Stimulated activated CD4-positive, alpha-beta T cell treated with anti-CD3 and anti-CD28 coated beads, Interleukin-12 subunit alpha, Interleukin-12 subunit beta, amount 100 ng/mL, for 24 hours (primary cell): ENCODE results near the gene ATXN1.

Experiments
- DNase-seq, 2 experiments: peaks; one replicate each; pipeline ENCODE4 v3.0.0-alpha.2; 2020; ENCODE audit warnings: low read depth in 2 of 2

Gene ATXN1

DNA sequence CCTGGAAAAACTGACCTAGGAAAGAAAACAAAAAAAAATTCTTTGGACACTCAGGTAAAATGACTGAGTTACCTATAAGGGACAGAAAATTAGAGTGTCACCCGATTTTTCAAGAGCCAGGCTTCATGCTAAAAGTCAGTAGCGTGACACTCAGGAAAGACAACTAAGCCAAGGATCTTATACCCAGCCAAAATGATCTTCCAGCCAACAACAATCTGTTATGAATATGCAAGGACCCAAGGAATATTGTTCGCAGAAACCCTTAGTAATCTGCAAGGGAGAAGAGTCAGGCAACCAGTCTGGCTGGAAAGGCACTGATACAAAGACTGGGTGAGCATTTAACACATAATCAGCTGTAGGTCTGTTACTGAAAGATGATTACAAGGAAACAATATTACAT is 319.2 kb downstream of the ATXN1 start:
- no peak for DNase-seq

- DNase-seq = no peak
Observed at GRCh38 chr6:16441262-16441661, 320.0 kb downstream of the ATXN1 start.

DNA sequence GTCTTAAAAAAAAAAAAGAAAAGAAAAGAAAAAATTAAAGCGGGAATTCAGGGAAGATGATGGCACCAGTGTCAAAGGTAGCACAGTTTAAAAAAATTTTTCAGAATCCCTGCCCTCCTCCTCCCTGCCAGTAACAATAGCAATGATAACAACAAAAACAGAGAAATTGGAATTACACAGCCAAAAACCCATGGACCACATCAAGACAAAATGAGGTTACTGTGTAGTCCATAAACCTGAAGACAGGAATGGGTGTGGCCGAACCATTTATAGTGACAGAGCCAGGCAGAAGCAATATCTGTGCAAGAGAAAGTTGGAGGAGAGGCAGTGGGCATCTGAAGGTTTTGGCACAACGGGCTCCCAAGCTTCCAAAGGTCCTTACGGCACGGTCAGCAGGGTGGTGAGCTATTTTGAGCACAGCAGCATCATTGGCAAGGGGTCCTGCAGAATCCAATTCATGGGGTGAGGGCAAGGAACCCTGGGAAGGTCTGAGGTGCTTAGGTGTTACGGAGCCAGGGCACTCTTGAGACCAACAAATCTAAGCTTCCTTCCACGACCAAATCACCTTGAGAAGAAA is 320.5 kb downstream of the ATXN1 start:
- DNase-seq = no peak

- no peak for DNase-seq
Observed at GRCh38 chr6:16438718-16439591, 322.3 kb downstream of the ATXN1 start.

DNA sequence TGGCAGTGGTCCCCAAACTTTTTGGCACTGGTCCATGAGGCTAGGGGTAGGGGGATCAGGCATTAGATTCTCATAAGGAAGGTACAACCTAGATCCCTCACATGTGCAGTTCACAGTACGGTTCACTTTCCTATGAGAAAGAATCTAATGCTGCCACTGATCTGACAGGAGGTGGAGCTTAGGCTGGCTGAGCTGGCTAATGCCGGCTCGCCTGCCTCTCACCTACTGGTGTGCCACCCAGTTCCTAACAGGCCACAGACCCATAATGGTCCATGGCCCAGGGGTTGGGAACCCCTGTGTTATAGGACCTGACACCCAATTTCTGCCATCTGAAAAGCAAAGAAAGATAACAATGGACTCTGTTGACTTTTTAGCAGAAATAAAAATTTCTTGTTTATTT is 323.3 kb downstream of the ATXN1 start:
- no peak for DNase-seq

GRCh38 chr6:16437095-16437494 is 324.2 kb downstream of the ATXN1 start:
- DNase-seq = no peak

DNA sequence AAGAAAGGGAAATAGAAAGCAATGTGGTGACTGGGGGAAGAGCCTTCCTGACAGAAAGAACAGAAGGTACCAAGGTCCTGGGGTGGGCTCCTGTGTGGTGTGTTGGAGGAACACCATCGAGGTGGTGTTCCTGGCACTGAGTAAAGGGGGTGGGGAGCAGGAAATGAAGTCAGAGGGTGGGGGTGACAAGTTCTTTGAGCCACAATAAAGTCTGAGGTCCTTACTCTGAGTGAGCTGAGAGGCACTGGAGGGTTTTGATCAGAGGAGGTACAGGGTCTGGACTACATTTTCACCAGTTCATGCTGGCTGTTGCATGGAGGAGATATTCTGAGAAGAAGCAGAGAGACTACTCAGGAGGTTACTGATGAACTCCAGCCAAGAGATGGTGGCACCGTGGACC is 324.7 kb downstream of the ATXN1 start:
- no peak for DNase-seq

- DNase-seq = no peak
Observed at GRCh38 chr6:16434885-16435284, 326.4 kb downstream of the ATXN1 start.

DNA sequence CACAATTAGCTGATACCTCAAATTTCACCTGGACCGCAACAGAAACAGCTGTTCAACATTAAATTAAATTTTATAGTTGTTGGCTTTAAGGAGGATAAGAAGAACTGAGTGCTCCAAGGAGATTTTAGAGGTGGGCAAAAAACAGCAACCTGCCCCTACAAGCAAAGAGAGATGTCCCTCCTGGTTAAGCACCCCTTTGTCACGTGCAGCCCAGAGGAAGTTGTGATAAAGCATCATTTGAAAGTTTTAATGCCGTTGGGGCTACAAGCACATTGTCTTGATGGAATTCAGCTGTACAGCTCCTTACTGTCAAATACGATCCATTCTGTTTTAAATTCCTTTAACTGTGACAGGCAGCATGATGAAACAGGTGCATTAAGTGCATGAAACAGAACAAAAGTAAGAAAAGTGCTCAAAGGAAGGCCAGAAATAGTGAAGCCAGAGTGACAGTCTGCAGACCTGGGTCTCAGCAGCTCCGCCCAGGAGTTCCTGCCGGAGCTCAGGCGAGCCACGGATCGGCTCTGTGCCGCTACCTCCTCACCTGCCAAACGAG is 327.8 kb downstream of the ATXN1 start:
- DNase-seq = no peak

GRCh38 chr6:16432075-16433032 is 328.9 kb downstream of the ATXN1 start:
- no peak for DNase-seq

GRCh38 chr6:16431106-16431505 is 330.2 kb downstream of the ATXN1 start:
- no peak for DNase-seq

GRCh38 chr6:16430391-16431089 is 330.7 kb downstream of the ATXN1 start:
- DNase-seq = no peak

DNA sequence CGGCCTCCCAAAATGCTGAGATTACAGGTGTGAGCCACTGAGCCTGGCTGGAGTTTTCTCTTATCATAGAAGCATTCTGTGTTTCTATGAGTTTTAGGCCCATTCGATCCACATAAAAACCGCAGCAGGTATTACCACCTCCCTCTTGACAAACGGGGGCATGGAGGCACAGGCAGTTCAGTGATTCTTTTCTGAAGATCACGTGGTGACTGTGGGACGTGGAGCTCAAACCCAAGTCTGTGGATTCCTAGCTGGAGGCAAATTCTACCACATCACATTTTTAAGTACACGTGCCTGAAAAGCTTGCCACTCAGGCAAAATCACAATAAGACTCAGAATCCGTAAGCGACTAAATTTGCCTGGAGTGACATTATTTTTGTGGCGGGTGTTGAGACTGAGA is 331.6 kb downstream of the ATXN1 start:
- DNase-seq = no peak

DNA sequence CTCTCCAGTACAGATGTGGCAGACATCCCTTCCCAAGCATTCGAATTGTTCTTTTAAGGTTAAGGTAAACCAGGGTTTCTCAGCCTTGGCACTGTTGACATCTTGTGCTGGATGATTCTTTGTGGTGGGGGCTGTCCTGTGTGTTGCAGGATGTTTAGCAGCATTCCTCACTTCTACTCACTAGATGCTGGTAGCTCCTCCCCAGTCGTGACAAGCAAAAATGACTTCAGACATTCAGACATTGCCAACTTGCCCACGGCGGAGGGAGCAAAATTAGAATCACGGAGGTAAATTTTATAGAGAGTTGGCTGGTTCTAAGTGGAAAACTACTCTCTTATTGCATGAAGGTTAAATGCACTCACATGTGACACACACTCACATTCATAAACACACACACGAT is 334.1 kb downstream of the ATXN1 start:
- no peak for DNase-seq

- DNase-seq = no peak
Observed at GRCh38 chr6:16425881-16426615, 335.2 kb downstream of the ATXN1 start.

GRCh38 chr6:16421462-16421960 is 339.7 kb downstream of the ATXN1 start:
- DNase-seq = no peak

DNA sequence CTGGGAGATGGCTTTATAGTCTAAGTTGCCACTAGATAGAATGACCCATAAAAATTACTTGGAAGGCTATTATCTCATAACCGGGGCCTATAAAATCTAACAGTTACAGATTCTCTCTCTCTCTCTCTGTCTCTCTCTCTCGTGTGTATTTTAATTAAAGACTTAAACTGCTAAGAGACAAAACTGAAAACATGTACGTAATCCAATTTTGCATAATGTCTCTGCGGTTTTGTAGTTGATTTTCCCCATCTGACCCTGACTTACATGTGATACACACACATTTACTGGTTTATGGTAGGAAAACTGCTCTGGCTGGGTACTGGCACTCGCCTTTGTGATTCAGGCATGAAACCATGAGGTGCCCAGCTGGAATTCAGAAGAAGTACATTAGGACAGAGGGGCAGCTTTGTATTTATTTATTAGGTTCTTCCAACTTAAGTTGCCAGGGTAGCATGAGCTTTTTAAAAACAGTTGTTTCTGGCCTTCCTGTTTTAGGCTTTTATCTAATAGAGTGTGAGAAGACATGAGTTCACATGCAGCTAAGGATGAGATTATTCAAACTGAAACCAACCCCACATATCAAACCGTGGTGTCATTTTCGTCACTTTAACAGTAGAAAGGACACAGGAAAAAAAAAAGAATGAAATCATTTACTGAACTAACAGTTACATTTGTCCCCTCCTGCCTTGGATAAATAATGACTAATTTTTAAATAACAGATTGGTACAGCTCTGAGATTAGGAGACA is 340.4 kb downstream of the ATXN1 start:
- DNase-seq = peak in 1 of 2 experiments; percentile 26

GRCh38 chr6:16420337-16420714 is 340.9 kb downstream of the ATXN1 start:
- DNase-seq = no peak

GRCh38 chr6:16419636-16420336 is 341.5 kb downstream of the ATXN1 start:
- no peak for DNase-seq
